BLaER1 (cell line): ENCODE results near the gene RBM28.

Experiments used
- H3K27ac ChIP-seq: shearing (Covaris generic); formaldehyde crosslinking; 2 replicates; pipeline ENCODE4 v1.8.1; 2022
- H3K27me3 ChIP-seq: shearing (Covaris generic); formaldehyde crosslinking; 2 replicates; pipeline ENCODE4 v1.8.1; 2022
- H3K36me3 ChIP-seq: shearing (Covaris generic); formaldehyde crosslinking; 2 replicates; pipeline ENCODE4 v1.8.1; 2022
- H3K4me1 ChIP-seq: shearing (Covaris generic); formaldehyde crosslinking; 2 replicates; pipeline ENCODE4 v1.8.1; 2022
- H3K4me2 ChIP-seq: shearing (Covaris generic); formaldehyde crosslinking; 2 replicates; pipeline ENCODE4 v1.8.1; 2022
- H3K4me3 ChIP-seq: shearing (Covaris generic); formaldehyde crosslinking; 2 replicates; pipeline ENCODE4 v1.8.1; 2022
- H3K9ac ChIP-seq: shearing (Covaris generic); formaldehyde crosslinking; 2 replicates; pipeline ENCODE4 v1.8.1; 2022
- H3K9me3 ChIP-seq: shearing (Covaris generic); formaldehyde crosslinking; 2 replicates; pipeline ENCODE4 v1.8.1; 2022
- H4K20me1 ChIP-seq: shearing (Covaris generic); formaldehyde crosslinking; 2 replicates; pipeline ENCODE4 v1.8.1; 2022
- Cebpa-rat ChIP-seq: shearing (Covaris generic); IDR thresholded peaks from 2 replicates; pipeline ENCODE4 v1.8.1; 2022

The RBM28 gene

DNA sequence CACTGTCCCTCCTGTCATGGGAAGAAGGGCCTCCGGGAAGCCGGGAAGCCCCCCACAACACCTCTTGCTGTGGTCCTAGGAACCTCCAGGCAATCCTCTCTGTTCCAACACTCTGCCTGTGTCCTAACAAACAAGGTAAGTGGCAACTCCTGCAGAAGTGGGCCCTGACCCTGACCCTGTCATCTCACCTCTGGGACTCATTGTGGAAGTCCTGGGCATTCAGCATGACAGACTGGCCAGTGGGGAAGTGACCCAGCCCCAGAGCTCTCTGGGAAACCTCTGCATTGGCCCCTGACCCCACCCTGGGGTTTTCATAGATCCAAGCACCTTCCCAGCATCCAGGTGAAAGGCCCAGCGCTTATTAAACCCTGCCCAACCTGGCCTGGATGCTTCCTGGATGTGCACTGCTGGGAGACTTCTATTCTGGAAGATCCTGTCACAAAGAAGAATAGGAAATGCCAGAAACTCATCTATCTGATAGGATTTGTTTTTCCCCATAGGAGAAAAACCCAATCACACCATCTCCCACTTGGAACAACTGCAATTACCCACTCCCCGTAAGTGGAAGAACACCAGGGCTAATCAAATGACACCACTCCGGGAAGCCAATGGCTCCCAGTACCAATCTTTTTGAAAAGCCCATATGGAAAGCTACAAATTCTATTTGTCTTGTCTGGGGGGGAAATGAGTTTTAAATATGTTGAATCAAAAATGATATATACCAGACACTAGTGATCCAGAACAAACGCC is 78.4 kb downstream of the RBM28 start:
- no peak overlapping the region for H3K27ac ChIP-seq
- H4K20me1 ChIP-seq = no peaks in the 10 kb centered on the region
- H3K9ac ChIP-seq = no peak overlapping the region
- H3K4me2 ChIP-seq = no peak overlapping the region
- TF ChIP-seq Cebpa-rat = no peak
- no peaks in the 10 kb centered on the region; the same call in 1 of the 2 replicates for H3K9me3 ChIP-seq
- H3K27me3 ChIP-seq = no peaks in the 10 kb centered on the region
- peaks cover 12% of the 10 kb centered on the region; the same call in 1 of the 2 replicates for H3K4me1 ChIP-seq
- H3K36me3 ChIP-seq = no peaks in the 10 kb centered on the region
- no peak overlapping the region for H3K4me3 ChIP-seq

DNA sequence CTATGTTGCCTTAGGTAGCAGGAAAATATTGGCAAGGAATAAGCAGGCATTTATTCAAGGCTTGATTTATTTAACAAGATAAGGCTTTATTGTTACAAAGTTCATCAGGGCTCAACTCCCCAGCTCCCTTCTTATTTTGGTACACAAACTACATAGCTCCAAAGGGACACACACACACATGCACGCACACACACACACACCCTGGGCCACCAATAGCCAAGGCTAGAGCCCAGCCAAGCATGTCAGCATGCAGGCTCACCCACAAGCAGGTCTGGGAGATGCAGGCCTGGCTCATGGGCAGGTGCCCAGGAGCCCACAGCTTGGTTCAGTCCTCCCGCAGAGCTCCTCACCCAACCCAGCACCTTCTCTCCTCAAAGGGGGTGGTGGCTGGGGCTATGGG is 79.2 kb downstream of the RBM28 start:
- TF ChIP-seq Cebpa-rat = no peak
- H3K27me3 ChIP-seq = no peaks in the 10 kb centered on the region
- H3K27ac ChIP-seq = no peak overlapping the region

DNA sequence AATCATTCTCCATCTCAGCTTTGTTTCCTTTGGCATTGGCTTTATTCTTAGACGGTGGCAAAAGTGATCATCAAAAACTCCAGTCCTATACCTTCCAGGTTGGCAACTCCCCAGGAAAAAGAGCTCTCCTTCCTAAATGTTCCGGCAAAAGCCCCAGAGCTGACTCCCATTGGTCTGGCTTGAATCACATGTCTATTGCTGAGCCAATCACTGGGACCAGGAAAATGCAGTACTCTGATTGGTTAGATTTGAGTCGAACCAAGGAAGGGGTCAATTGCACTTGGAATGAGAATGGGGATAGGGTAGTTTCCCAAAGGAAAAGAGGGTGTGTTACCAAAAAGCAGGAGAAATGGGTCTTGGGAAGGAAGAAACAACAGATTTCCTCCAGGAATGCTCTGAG is 80.3 kb downstream of the RBM28 start:
- H3K27me3 ChIP-seq = no peaks in the 10 kb centered on the region
- H3K9me3 ChIP-seq = no peaks in the 10 kb centered on the region
- peaks cover 12% of the 10 kb centered on the region; the same call in 1 of the 2 replicates for H3K4me1 ChIP-seq
- no peak overlapping the region for H3K4me2 ChIP-seq
- no peak overlapping the region for H3K4me3 ChIP-seq
- H4K20me1 ChIP-seq = no peaks in the 10 kb centered on the region
- no peak for TF ChIP-seq Cebpa-rat
- H3K36me3 ChIP-seq = no peaks in the 10 kb centered on the region
- H3K9ac ChIP-seq = no peak overlapping the region
- no peak overlapping the region for H3K27ac ChIP-seq

More for the DNA sequence above, 79.2 kb downstream of the RBM28 start:
- no peaks in the 10 kb centered on the region for H4K20me1 ChIP-seq
- no peak overlapping the region for H3K4me2 ChIP-seq
- no peak overlapping the region for H3K9ac ChIP-seq
- peaks cover 12% of the 10 kb centered on the region; the same call in 1 of the 2 replicates for H3K4me1 ChIP-seq
- no peak overlapping the region for H3K4me3 ChIP-seq
- no peaks in the 10 kb centered on the region for H3K9me3 ChIP-seq
- H3K36me3 ChIP-seq = no peaks in the 10 kb centered on the region

DNA sequence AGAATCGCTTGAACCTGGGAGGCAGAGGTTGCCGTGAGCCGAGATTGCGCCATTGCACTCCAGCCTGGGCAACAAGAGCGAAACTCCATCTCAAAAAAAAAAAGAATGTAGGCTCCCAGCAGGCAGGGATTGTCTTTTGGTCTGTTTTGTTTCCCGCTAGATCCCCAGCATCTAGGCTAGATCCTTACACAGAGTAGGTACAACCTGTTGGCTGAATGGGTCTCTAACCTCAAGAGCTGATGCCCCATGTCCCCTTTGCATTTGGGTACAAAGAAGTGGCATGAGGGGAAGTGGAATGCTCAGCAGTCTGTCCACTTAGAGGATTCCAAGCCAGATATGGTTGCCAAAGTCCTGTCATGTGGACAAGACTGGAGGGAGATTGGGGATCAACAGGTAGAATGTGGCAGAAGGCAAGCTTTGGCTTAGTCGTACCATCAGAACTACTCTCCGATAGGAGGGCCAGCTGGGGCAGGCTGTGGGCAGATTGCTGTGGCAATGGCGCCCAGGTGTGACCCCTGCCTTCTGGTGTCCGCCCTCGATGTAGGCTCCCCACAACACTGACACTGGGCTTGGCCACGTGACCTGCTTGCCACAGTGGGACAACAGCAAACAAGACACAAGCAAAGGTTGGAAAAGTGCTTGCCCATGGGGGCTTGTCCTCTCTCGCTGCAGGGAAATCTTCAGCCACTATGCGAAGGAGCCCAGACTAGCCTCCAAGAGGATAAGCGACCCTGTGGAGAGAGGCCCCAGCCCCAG is 81.3 kb downstream of the RBM28 start:
- H3K4me2 ChIP-seq = no peak overlapping the region
- H3K27me3 ChIP-seq = no peaks in the 10 kb centered on the region
- peaks cover 12% of the 10 kb centered on the region; the same call in 1 of the 2 replicates for H3K4me1 ChIP-seq
- H3K27ac ChIP-seq = no peak overlapping the region
- no peak for TF ChIP-seq Cebpa-rat
- no peaks in the 10 kb centered on the region for H3K9me3 ChIP-seq
- no peak overlapping the region for H3K4me3 ChIP-seq
- H3K9ac ChIP-seq = no peak overlapping the region
- H4K20me1 ChIP-seq = no peaks in the 10 kb centered on the region
- H3K36me3 ChIP-seq = no peaks in the 10 kb centered on the region

DNA sequence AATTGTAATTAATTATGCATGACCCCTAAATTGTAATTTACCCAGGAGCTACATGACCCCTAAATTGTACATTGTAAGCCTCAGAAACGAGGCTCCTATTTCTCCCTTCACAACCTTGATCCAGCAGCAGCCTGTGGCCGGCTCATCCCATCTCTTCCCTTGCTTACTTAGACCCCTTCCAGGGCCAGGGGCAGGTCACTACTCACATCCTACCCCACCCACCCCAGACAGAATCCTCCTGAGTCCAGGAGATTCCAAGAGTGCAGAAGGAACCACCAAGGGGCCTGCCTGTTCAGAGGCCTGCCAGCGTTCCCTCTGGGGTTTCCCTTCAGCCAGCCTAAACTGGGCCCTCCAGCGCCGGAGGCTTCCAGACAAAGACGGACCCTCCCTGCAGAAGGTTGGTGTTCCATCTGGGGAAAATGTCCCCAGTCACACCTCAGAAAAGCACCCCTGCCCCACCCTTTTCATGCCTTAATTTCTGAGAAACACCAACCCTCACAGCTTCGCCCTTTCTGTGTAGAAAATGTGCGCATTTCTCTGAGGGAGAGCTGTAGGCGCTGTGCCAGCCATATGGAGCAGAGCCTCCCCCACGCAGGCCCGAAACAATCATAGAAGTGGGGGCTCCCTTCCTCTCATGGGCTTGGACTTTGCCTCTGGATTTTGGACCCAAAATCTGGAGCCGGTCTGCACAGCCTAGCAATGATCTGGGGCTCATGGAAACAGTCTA is 83.5 kb downstream of the RBM28 start:
- Histone ChIP-seq H3K9ac (no peak overlapping the region), H3K9me3 (no peaks in the 10 kb centered on the region), H3K4me1 (no peaks in the 10 kb centered on the region), H3K27ac (no peak overlapping the region), H4K20me1 (no peaks in the 10 kb centered on the region), H3K4me3 (no peak overlapping the region), H3K27me3 (no peaks in the 10 kb centered on the region), H3K4me2 (no peak overlapping the region), H3K36me3 (no peaks in the 10 kb centered on the region)
- TF ChIP-seq Cebpa-rat = no peak

DNA sequence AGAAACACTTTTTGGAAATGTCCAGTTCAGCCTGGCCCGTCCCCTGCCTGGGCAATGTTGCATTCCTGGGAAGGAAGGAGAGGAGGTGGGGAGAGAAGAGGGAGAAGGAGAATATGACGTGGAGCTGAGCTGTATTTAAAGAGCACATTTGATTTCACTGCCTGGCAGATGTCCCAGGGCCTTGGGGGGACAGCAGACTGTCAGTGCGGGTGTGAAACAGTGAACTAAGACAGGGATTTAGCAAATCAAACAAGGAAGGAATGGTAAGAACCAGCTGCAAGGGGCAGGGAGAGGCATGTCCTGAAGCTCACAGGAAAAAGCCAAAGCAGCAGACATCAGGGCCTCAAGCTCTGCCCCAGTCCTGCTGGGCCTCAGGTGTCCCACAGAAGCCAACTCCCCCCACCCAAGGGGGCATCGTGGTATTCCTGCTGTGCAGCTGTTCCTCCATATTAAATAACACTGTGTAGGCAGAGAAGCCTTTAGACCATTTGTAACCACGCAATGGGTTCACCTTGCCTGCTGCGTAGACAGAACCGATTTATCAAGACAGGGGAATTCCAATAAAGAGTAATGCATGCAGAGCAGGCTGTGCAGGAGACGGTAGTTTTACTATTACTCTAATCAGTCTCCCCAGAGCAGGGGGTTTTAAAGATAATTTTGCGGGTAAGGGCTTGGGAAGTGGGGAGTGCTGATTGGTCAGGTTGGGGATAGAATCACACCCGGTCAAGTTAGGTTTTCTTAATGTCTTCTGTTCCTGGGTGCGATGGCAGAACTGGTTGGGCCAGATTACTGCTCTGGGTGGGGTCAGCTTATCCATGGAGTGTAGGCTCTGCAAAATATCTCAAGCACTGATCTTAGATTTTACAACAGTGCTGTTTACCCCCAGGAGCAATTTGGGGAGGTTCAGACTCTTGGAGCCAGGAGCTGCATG is 84.3 kb downstream of the RBM28 start:
- H3K27ac ChIP-seq = no peak overlapping the region
- no peaks in the 10 kb centered on the region for H3K4me1 ChIP-seq
- no peak for TF ChIP-seq Cebpa-rat
- no peak overlapping the region for H3K4me3 ChIP-seq
- no peak overlapping the region for H3K9ac ChIP-seq
- H3K27me3 ChIP-seq = no peaks in the 10 kb centered on the region
- H4K20me1 ChIP-seq = no peaks in the 10 kb centered on the region
- no peak overlapping the region for H3K4me2 ChIP-seq
- no peaks in the 10 kb centered on the region for H3K9me3 ChIP-seq
- H3K36me3 ChIP-seq = no peaks in the 10 kb centered on the region

DNA sequence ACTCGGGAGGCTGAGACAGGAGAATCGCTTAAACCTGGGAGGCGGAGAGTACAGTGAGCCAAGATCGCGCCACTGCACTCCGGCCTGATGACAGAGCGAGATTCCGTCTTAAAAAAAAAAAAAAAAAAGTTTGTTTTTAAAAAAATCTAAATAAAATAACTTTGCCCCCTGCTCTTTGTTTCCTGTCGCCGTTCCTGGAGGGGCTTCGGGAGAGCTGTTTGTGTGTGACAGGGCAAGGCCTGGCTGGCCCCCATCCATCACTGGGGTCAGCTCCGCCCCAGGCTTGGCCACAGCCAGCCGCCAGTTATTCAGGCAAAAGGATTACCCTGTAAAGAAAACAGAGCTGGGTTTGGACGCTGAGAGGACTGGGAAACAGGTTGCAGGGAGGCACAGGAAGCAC is 86.2 kb downstream of the RBM28 start:
- Histone ChIP-seq H3K9ac (no peak overlapping the region), H3K27ac (no peak overlapping the region), H3K9me3 (0 out of 2 replicates have a peak, but pooled peaks cover 11% of the 10 kb centered on the region), H3K36me3 (no peaks in the 10 kb centered on the region), H3K4me2 (no peak overlapping the region), H4K20me1 (no peaks in the 10 kb centered on the region), H3K27me3 (no peaks in the 10 kb centered on the region), H3K4me1 (no peaks in the 10 kb centered on the region), H3K4me3 (no peak overlapping the region)
- TF ChIP-seq Cebpa-rat = no peak

DNA sequence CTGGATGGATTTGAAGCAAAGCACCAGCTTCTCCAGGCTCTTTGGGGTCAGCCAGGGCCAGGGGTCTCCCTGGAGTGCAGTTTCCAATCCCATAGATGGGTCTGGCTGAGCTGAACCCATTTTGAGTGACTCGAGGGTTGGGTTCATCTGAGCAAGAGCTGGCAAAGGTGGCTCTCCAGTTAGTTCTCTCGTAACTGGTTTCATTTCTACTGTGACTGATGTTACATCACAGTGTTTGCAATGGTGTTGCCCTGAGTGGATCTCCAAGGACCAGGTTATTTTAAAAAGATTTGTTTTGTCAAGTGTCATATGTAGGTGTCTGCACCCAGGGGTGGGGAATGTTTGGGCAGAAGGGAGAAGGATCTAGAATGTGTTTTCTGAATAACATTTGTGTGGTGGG is 88.4 kb downstream of the RBM28 start:
- no peak overlapping the region for H3K27ac ChIP-seq
- no peaks in the 10 kb centered on the region for H3K4me1 ChIP-seq
- H3K27me3 ChIP-seq = no peaks in the 10 kb centered on the region

DNA sequence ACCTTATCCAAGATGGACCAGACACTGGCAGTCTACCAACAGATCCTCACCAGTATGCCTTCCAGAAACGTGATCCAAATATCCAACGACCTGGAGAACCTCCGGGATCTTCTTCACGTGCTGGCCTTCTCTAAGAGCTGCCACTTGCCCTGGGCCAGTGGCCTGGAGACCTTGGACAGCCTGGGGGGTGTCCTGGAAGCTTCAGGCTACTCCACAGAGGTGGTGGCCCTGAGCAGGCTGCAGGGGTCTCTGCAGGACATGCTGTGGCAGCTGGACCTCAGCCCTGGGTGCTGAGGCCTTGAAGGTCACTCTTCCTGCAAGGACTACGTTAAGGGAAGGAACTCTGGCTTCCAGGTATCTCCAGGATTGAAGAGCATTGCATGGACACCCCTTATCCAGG is 89.2 kb downstream of the RBM28 start:
- no peaks in the 10 kb centered on the region for H3K4me1 ChIP-seq
- H3K9me3 ChIP-seq = 0 out of 2 replicates have a peak, but pooled peaks cover 11% of the 10 kb centered on the region
- no peak for TF ChIP-seq Cebpa-rat
- H3K27me3 ChIP-seq = no peaks in the 10 kb centered on the region
- no peak overlapping the region for H3K4me2 ChIP-seq
- H3K36me3 ChIP-seq = no peaks in the 10 kb centered on the region
- H4K20me1 ChIP-seq = no peaks in the 10 kb centered on the region
- H3K4me3 ChIP-seq = no peak overlapping the region
- no peak overlapping the region for H3K9ac ChIP-seq
- H3K27ac ChIP-seq = no peak overlapping the region

More for the DNA sequence above, 88.4 kb downstream of the RBM28 start:
- no peak overlapping the region for H3K4me3 ChIP-seq
- no peak overlapping the region for H3K4me2 ChIP-seq
- H4K20me1 ChIP-seq = no peaks in the 10 kb centered on the region
- 0 out of 2 replicates have a peak, but pooled peaks cover 11% of the 10 kb centered on the region for H3K9me3 ChIP-seq
- H3K36me3 ChIP-seq = no peaks in the 10 kb centered on the region
- no peak for TF ChIP-seq Cebpa-rat
- no peak overlapping the region for H3K9ac ChIP-seq
